ENCODE data around the gene FBXL20. TPM values are rescaled to one million over a fixed set of nuclear protein-coding genes. Genes with fewer than 3 reads are reported as not detected.

Gene FBXL20
- total RNA-seq, 2 donors from 2014 or later = 22.4 to 43.6 TPM

- DNase-seq (ENCODE audit: low spot score) = no peak
- no peak for TF ChIP-seq POLR2AphosphoS5 (IDR thresholded peaks at IDR 0.05)
- TF ChIP-seq CTCF (IDR thresholded peaks at IDR 0.05) = no peak
- TF ChIP-seq POLR2A (IDR thresholded peaks at IDR 0.05) = no peak
- H3K36me3 ChIP-seq = peaks cover 2 to 16% of the 10 kb centered on the region in 2 donors
- H3K9me3 ChIP-seq = no peaks in the 10 kb centered on the region
- H3K27me3 ChIP-seq (replicated peaks; ENCODE audit: insufficient read depth) = no peaks in the 10 kb centered on the region
- H3K27ac ChIP-seq = no peak overlapping the region
- intact Hi-C loops (cut with DNase I) = no loop called here
- no peaks in the 10 kb centered on the region for H3K4me1 ChIP-seq (replicated peaks)
- H3K4me3 ChIP-seq = no peak overlapping the region
- WGBS = 73% methylated on average over 2 of the region's 2 CpGs
Observed at GRCh38 chr17:39408360-39408759, 6.9 kb upstream of the FBXL20 start.

DNA sequence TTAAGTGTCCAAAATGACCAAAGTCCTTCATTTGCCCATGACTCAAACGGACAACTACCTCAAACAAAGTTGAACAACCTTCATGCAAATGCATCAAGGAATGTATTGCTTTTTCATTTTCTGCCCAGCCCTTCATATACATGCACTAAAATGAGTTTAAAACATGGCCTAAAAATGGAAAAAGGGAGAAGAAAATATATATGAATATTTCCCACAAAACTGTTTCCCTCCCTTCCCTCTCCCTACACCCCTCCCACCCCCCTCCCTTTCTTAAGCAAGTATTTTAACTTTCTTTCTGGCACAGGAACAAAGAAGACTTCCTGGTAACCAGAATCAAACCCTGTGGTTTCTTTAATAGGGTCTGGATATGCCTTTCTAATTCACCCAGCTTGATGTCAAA lies 5.5 kb upstream of the FBXL20 start:
- no peaks in the 10 kb centered on the region for H3K4me1 ChIP-seq (replicated peaks)
- 70% methylated on average over 1 of the region's 1 CpG for WGBS
- DNase-seq (ENCODE audit: low spot score) = no peak
- H3K27me3 ChIP-seq (replicated peaks; ENCODE audit: insufficient read depth) = no peaks in the 10 kb centered on the region
- no peaks in the 10 kb centered on the region for H3K9me3 ChIP-seq
- H3K27ac ChIP-seq = no peak overlapping the region
- intact Hi-C loops (cut with DNase I) = no loop called here
- no peak overlapping the region for H3K4me3 ChIP-seq
- TF ChIP-seq CTCF (IDR thresholded peaks at IDR 0.05) (no peak), POLR2AphosphoS5 (IDR thresholded peaks at IDR 0.05) (no peak), POLR2A (IDR thresholded peaks at IDR 0.05) (no peak)
- H3K36me3 ChIP-seq = peaks cover 0 to 16% of the 10 kb centered on the region in 2 donors

- Histone ChIP-seq H3K4me3 (no peak overlapping the region), H3K4me1 (replicated peaks) (no peaks in the 10 kb centered on the region), H3K36me3 (peaks cover 0 to 14% of the 10 kb centered on the region in 2 donors), H3K9me3 (no peaks in the 10 kb centered on the region), H3K27ac (no peak overlapping the region), H3K27me3 (replicated peaks; ENCODE audit: insufficient read depth) (no peaks in the 10 kb centered on the region)
- no peak for DNase-seq (ENCODE audit: low spot score)
- TF ChIP-seq POLR2AphosphoS5 (IDR thresholded peaks at IDR 0.05) (no peak), CTCF (IDR thresholded peaks at IDR 0.05) (no peak), POLR2A (IDR thresholded peaks at IDR 0.05) (no peak)
- intact Hi-C loops (cut with DNase I) = no loop called here
- 32% methylated on average over 1 of the region's 1 CpG for WGBS
Observed at GRCh38 chr17:39405436-39405835, 4.0 kb upstream of the FBXL20 start.

DNA sequence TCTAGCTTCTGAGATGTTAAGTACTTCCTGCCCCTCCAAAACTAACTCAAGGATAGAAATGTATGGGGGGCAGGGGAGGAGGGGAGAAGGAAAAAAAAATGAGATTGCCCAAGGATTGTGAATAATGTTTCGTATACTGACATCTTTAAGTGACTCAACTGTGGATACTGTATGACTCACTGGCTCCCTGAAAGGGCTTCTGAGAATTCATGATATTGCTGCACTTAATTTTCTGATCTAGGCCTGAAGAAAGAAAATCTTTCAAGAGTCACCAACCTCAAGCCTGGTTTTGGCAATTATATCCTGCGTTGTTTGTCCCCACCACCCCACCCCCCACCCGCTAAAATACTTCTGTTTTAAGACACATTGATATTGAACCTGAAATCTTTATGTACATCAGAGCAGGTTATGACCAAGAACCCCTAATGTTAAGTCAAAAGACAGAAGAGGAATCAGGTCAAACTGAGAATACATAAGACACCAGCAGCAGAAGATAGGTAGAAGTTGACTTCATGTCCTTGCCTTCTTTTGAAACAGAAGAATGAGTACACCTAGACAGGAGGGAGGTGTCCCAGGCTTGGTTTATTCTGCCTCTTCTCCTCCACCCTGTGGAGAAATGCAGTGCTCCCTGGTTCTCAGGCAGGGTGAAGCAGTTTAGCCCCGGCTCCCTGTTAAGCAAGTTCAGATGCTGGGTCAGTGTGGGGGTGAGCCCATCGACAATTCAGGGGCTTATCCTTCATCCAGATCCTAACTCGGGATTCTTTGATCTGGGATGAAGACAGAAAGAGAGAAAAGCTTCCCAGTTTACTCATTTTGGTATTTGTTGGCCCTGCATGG lies 3.3 kb upstream of the FBXL20 start:
- intact Hi-C loops (cut with DNase I) = no loop called here
- 82% methylated on average over 6 of the region's 6 CpGs for WGBS

More for the DNA sequence above, 3.3 kb upstream of the FBXL20 start:
- H3K27ac ChIP-seq = no peak overlapping the region
- DNase-seq (ENCODE audit: low spot score) = no peak
- no peaks in the 10 kb centered on the region for H3K9me3 ChIP-seq
- TF ChIP-seq POLR2AphosphoS5 (IDR thresholded peaks at IDR 0.05) (no peak), CTCF (IDR thresholded peaks at IDR 0.05) (no peak), POLR2A (IDR thresholded peaks at IDR 0.05) (no peak)
- H3K36me3 ChIP-seq = peaks cover 0 to 8% of the 10 kb centered on the region in 2 donors
- H3K27me3 ChIP-seq (replicated peaks; ENCODE audit: insufficient read depth) = no peaks in the 10 kb centered on the region
- peaks cover 3% of the 10 kb centered on the region for H3K4me1 ChIP-seq (replicated peaks)
- H3K4me3 ChIP-seq = no peak overlapping the region

Data from prostate gland (tissue), 2 donors.